Astrocyte (in vitro differentiated cells and primary cell): ENCODE data around the gene TARBP2. TPM values are rescaled to one million over a fixed set of nuclear protein-coding genes. Genes with fewer than 3 reads are reported as not detected.
A peak's percentile ranks its signal among the peaks of the same experiment; 100 is the strongest.

Source experiments
- DNase-seq: peaks from one replicate; pipeline ENCODE4 v3.0.0-alpha.2; 2010; ENCODE audit warnings: low read depth
- FAIRE-seq: peaks from 2 replicates; lab custom pipeline; 2011; peaks lifted over from hg19 to GRCh38; lab: Jason Lieb, UNC
- H2AFZ ChIP-seq: 2 replicates; pipeline ENCODE4 v1.6.0; 2012; ENCODE audit warnings: low read depth, low read length, inconsistent platforms
- H3K27ac ChIP-seq: 2 replicates; pipeline ENCODE4 v1.5.1; 2011; ENCODE audit warnings: low read depth, low read length, inconsistent platforms
- H3K27me3 ChIP-seq: 2 replicates; pipeline ENCODE4 v1.6.0; 2011; ENCODE audit warnings: low read length, inconsistent platforms; ENCODE audit not compliant: insufficient read depth
- H3K36me3 ChIP-seq: 2 replicates; pipeline ENCODE4 v1.5.1; 2011; ENCODE audit warnings: low read length, inconsistent platforms; ENCODE audit not compliant: insufficient read depth
- H3K4me1 ChIP-seq: 2 replicates; pipeline ENCODE4 v1.5.1; 2011; ENCODE audit warnings: low read length, inconsistent platforms; ENCODE audit not compliant: insufficient read depth
- H3K4me2 ChIP-seq: 2 replicates; pipeline ENCODE4 v1.6.0; 2012; ENCODE audit warnings: low read length, inconsistent platforms
- H3K4me3 ChIP-seq: 2 replicates; pipeline ENCODE4 v1.5.1; 2011; ENCODE audit warnings: low read depth, mild to moderate bottlenecking, low read length, inconsistent platforms; ENCODE audit not compliant: insufficient read depth
- H3K79me2 ChIP-seq: 2 replicates; pipeline ENCODE4 v1.6.0; 2012; ENCODE audit warnings: mild to moderate bottlenecking, low read length, inconsistent platforms; ENCODE audit not compliant: insufficient read depth
- H3K9ac ChIP-seq: 2 replicates; pipeline ENCODE4 v1.6.0; 2012; ENCODE audit warnings: mild to moderate bottlenecking, low read length, inconsistent platforms
- H3K9me3 ChIP-seq: 2 replicates; pipeline ENCODE4 v1.5.1; 2012; ENCODE audit warnings: low read depth, mild to moderate bottlenecking, low read length, inconsistent platforms; ENCODE audit not compliant: insufficient read depth
- H4K20me1 ChIP-seq: 2 replicates; pipeline ENCODE4 v1.6.0; 2012; ENCODE audit warnings: low read length, inconsistent platforms; ENCODE audit not compliant: insufficient read depth
- H3K27ac Mint-ChIP-seq: one replicate; pipeline ENCODE4 v1.8.0; 2021; ENCODE audit warnings: mild to moderate bottlenecking, mixed read lengths; ENCODE audit not compliant: unreplicated experiment
- H3K27me3 Mint-ChIP-seq: one replicate; pipeline ENCODE4 v1.8.0; 2021; ENCODE audit warnings: low read depth, mixed read lengths; ENCODE audit not compliant: unreplicated experiment
- H3K36me3 Mint-ChIP-seq: one replicate; pipeline ENCODE4 v1.8.0; 2021; ENCODE audit warnings: low read depth, mixed read lengths; ENCODE audit not compliant: unreplicated experiment
- H3K4me1 Mint-ChIP-seq: one replicate; pipeline ENCODE4 v1.8.0; 2021; ENCODE audit warnings: low read depth, mixed read lengths; ENCODE audit not compliant: unreplicated experiment
- H3K4me3 Mint-ChIP-seq: one replicate; pipeline ENCODE4 v1.8.0; 2021; ENCODE audit warnings: mild to moderate bottlenecking, moderate library complexity, mixed read lengths; ENCODE audit not compliant: unreplicated experiment
- H3K9me3 Mint-ChIP-seq: one replicate; pipeline ENCODE4 v1.8.0; 2021; ENCODE audit warnings: mild to moderate bottlenecking, mixed read lengths; ENCODE audit not compliant: unreplicated experiment
- EZH2 ChIP-seq: IDR thresholded peaks from 2 replicates; pipeline ENCODE4 v1.6.1; 2012; ENCODE audit warnings: mild to moderate bottlenecking, low read length, inconsistent platforms; ENCODE audit not compliant: insufficient read depth
- total RNA-seq: library from RNA; stranded (reverse); gene quantifications from 2 replicates; pipeline ENCODE4 v1.2.1, GENCODE V29; 2021
- TF ChIP-seq, protein P1 (sequence below): IDR thresholded peaks from 2 replicates; pipeline ENCODE4 v1.5.1; 2011; ENCODE audit warnings: low read depth, mild to moderate bottlenecking, inconsistent platforms, low read length, moderate library complexity; ENCODE audit not compliant: insufficient read depth

Gene TARBP2
- total RNA-seq, 1 donor from 2014 or later, result 51.1 TPM

DNA sequence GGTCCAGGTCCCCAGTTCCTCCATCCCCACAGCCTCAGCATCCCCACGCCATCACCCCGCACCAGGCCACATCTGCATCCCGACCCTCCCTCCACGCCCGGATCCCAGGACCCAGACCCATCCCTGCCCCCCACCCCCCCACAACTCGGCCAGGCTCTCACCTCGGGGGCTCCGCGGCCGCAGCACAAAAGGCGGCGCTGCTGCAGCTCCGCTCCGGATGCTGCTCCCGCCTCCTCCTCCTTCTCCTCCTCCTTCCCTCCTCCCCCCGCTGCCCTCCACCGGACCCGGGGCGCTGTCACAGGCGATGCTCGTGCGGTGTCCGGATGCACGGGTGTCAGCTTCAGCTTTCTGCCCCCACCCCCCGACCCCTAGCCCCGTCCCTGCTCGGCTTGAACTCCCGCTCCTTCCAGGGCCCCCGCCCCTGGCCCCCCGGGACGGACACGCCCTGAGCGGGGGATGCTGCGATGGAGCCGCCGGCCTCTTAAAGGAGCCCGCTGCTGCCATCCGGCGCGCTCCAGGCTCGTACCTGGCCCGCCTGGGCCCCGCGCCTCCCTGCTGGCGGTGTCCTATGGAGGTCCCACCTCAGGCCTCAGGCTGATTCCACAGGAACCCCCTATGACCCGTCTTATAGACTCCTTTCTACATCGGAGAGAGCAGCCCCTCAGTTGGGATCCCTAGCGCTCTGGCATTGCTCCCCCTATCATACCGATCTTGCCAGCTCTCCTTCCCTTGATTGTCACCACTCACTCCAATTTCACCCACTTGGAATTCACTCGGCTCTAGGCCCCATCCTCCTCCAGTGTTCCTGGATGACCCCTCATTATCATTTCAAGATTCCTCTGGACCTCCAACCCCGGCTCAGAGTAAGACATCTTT, 1.6 kb upstream of the TARBP2 start, which contains the start of gene MAP3K12:
Gene MAP3K12 (minus strand): TSS at position 193 of the 876 bp plus-strand sequence. CDS start 12,067 bp downstream, outside the sequence.
- H3K27ac Mint-ChIP-seq, result peak within 1 kb of the TSS; percentile 72
- Histone ChIP-seq H2AFZ (peak within 1 kb of the TSS; percentile 54), H3K27ac (peak within 1 kb of the TSS; percentile 87), H3K79me2 (peaks cover 61% of the 10 kb centered on the region), H3K4me1 (peaks cover 27% of the 10 kb centered on the region), H3K9ac (peak within 1 kb of the TSS; percentile 92), H3K9me3 (no peaks in the 10 kb centered on the region), H4K20me1 (peaks cover 16% of the 10 kb centered on the region), H3K27me3 (no peaks in the 10 kb centered on the region), H3K4me3 (peak within 1 kb of the TSS; percentile 71), H3K4me2 (peak within 1 kb of the TSS; percentile 90), H3K36me3 (no peaks in the 10 kb centered on the region)
- peak; percentile 39 for DNase-seq
- peaks cover 5% of the 10 kb centered on the region for H3K36me3 Mint-ChIP-seq
- TF ChIP-seq, protein P1, sequence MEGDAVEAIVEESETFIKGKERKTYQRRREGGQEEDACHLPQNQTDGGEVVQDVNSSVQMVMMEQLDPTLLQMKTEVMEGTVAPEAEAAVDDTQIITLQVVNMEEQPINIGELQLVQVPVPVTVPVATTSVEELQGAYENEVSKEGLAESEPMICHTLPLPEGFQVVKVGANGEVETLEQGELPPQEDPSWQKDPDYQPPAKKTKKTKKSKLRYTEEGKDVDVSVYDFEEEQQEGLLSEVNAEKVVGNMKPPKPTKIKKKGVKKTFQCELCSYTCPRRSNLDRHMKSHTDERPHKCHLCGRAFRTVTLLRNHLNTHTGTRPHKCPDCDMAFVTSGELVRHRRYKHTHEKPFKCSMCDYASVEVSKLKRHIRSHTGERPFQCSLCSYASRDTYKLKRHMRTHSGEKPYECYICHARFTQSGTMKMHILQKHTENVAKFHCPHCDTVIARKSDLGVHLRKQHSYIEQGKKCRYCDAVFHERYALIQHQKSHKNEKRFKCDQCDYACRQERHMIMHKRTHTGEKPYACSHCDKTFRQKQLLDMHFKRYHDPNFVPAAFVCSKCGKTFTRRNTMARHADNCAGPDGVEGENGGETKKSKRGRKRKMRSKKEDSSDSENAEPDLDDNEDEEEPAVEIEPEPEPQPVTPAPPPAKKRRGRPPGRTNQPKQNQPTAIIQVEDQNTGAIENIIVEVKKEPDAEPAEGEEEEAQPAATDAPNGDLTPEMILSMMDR, result no peak
- TF ChIP-seq EZH2, result no peak
- H3K27me3 Mint-ChIP-seq, result no peaks in the 10 kb centered on the region
- no peak for FAIRE-seq
- peaks cover 20% of the 10 kb centered on the region for H3K4me1 Mint-ChIP-seq
- H3K4me3 Mint-ChIP-seq, result peak within 1 kb of the TSS; percentile 89
- no peaks in the 10 kb centered on the region for H3K9me3 Mint-ChIP-seq

DNA sequence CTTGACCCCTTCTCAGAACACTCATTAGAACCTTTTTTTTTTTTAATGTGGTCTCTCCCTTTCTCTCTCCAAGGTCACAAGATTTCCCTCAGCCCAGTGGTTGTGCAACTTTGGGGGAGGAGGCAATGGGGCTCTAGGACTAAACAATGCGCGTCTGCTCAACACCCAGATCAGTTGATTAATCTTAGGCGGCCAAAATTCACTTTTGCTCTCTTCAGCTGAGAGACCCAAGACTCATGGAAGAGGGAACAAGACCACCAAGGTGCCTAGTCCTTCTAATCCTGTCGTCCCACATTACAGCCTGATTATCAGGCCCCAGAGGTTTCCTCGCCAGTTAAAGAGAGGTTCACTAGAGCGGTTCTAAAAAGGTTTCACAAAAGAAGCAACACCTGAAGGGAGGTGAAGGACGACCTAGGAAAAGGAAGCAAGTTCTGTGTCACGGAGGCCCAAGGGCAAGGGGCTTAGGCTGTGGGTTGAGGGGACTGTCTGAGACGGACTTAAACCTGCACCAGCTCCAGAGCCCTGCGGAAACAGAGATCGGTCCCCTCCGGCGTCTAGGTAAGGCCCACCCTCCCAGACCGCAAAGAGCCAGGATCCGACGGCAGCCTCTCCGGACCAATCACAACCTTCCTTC, 824 bp upstream of the TARBP2 start:
- peak overlapping the region; percentile 68 for H3K4me3 ChIP-seq
- no peak for FAIRE-seq
- H3K27ac ChIP-seq, result peak overlapping the region; percentile 87
- H3K79me2 ChIP-seq, result peaks cover 58% of the 10 kb centered on the region
- H3K9ac ChIP-seq, result peak overlapping the region; percentile 92
- H3K36me3 Mint-ChIP-seq, result peaks cover 8% of the 10 kb centered on the region
- peaks cover 35% of the 10 kb centered on the region for H3K4me1 ChIP-seq
- no peaks in the 10 kb centered on the region for H3K27me3 Mint-ChIP-seq
- H3K4me1 Mint-ChIP-seq, result peaks cover 22% of the 10 kb centered on the region
- H3K9me3 Mint-ChIP-seq, result no peaks in the 10 kb centered on the region
- H2AFZ ChIP-seq, result peak overlapping the region; percentile 49
- H3K4me2 ChIP-seq, result peak overlapping the region; percentile 90
- peak overlapping the region; percentile 72 for H3K27ac Mint-ChIP-seq
- TF ChIP-seq EZH2, result no peak
- H4K20me1 ChIP-seq, result peaks cover 16% of the 10 kb centered on the region
- no peaks in the 10 kb centered on the region for H3K9me3 ChIP-seq
- no peaks in the 10 kb centered on the region for H3K36me3 ChIP-seq
- peak; percentile 51 for DNase-seq
- no peaks in the 10 kb centered on the region for H3K27me3 ChIP-seq
- H3K4me3 Mint-ChIP-seq, result peak overlapping the region; percentile 84

DNA sequence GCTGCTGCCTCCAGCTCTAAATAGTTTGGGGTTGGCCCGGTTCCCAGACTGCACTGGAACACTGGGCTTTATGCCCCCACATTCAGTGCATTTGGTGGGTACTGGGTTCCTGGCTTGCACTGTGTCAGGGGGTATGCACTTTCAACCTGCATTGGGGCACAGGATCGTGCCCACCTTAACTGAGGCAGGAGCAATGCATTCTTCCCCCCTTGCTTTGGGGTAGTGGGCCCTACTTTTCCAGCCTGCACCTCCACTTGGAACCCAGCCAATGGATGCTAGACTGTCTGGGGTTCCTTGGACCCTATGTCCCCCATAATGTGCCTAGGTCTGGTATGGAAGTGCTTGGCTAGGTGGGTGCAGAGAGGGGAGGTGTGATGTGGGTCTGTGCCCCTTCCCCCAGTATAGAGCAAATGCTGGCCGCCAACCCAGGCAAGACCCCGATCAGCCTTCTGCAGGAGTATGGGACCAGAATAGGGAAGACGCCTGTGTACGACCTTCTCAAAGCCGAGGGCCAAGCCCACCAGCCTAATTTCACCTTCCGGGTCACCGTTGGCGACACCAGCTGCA, 615 bp downstream of the TARBP2 start:
- Histone ChIP-seq H3K36me3 (no peaks in the 10 kb centered on the region), H3K4me3 (peak overlapping the region; percentile 68), H3K4me2 (peak overlapping the region; percentile 90), H2AFZ (peak overlapping the region; percentile 81), H3K79me2 (peaks cover 51% of the 10 kb centered on the region), H4K20me1 (peaks cover 16% of the 10 kb centered on the region), H3K9me3 (no peaks in the 10 kb centered on the region), H3K27me3 (no peaks in the 10 kb centered on the region), H3K9ac (peak overlapping the region; percentile 92), H3K4me1 (peaks cover 48% of the 10 kb centered on the region), H3K27ac (peak overlapping the region; percentile 87)
- H3K9me3 Mint-ChIP-seq, result no peaks in the 10 kb centered on the region
- peak overlapping the region; percentile 84 for H3K4me3 Mint-ChIP-seq
- FAIRE-seq (no peak), DNase-seq (no peak)
- TF ChIP-seq EZH2, result no peak
- TF ChIP-seq, protein P1, result no peak
- no peaks in the 10 kb centered on the region for H3K27me3 Mint-ChIP-seq
- H3K4me1 Mint-ChIP-seq, result peaks cover 22% of the 10 kb centered on the region
- H3K27ac Mint-ChIP-seq, result peak overlapping the region; percentile 72
- H3K36me3 Mint-ChIP-seq, result peaks cover 9% of the 10 kb centered on the region
